Choroid plexus epithelial cell (primary cell): ENCODE data around the gene AHNAK.
"Not testable (repeated sequence)": the region's sequence is repeated elsewhere in the genome, so short reads cannot be mapped to it uniquely, and the experiment has no call there.

Experiments
- DNase-seq: peaks from one replicate; pipeline ENCODE4 v3.0.0-alpha.2; 2010; ENCODE audit warnings: low read depth
- H3K4me3 ChIP-seq: 2 replicates; pipeline ENCODE4 v1.5.1; 2011; ENCODE audit warnings: low read depth, mild to moderate bottlenecking, control low read depth, low read length, moderate library complexity
- TF ChIP-seq, protein P1 (sequence below): conservative IDR thresholded peaks from 2 replicates; pipeline ENCODE4 v1.5.1; 2011; ENCODE audit warnings: low read depth, mild to moderate bottlenecking, control low read depth, inconsistent platforms, low read length, moderate library complexity

The AHNAK gene

DNA sequence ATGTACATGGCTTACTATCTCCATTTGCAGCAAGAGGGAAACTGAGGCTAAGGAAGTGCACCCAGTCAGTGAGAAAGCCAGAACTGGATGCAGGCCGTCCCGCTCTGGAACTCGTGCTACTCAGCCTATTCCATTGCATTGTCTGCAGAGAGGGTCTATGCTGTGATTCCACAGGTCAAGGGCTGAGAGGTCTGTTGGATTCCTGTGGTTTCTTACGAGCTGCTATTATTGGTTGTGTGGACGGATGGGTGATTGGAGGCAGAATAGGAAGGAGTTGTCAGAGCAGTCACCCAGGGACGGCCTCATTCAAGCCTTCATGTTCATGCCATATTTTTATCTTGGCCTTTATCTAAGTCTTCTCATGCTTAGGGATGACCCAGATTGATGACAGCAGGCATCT, 94.3 kb downstream of the AHNAK start:
- no peak overlapping the region for H3K4me3 ChIP-seq
- DNase-seq, result no peak
- TF ChIP-seq, protein P1, sequence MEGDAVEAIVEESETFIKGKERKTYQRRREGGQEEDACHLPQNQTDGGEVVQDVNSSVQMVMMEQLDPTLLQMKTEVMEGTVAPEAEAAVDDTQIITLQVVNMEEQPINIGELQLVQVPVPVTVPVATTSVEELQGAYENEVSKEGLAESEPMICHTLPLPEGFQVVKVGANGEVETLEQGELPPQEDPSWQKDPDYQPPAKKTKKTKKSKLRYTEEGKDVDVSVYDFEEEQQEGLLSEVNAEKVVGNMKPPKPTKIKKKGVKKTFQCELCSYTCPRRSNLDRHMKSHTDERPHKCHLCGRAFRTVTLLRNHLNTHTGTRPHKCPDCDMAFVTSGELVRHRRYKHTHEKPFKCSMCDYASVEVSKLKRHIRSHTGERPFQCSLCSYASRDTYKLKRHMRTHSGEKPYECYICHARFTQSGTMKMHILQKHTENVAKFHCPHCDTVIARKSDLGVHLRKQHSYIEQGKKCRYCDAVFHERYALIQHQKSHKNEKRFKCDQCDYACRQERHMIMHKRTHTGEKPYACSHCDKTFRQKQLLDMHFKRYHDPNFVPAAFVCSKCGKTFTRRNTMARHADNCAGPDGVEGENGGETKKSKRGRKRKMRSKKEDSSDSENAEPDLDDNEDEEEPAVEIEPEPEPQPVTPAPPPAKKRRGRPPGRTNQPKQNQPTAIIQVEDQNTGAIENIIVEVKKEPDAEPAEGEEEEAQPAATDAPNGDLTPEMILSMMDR, result no peak

DNA sequence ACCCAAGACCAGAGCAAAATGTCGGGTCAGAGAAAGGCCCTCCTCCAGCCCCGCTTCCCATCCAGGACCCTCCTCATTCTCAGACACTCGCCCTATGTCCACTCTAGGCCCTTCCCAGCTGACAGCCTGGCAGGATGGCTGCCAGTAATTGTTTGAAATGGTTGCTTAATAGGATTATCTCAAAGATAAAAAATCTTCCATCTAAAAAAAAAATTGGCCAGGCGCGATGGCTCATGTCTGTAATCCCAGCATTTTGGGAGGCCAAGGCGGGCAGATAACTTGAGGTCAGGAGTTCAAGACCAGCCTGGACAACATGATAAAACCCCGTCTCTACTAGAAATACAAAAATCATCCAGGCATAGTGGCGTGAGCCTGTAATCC, 95.4 kb downstream of the AHNAK start:
- TF ChIP-seq, protein P1, result no peak
- H3K4me3 ChIP-seq, result no peak overlapping the region
- no peak for DNase-seq

DNA sequence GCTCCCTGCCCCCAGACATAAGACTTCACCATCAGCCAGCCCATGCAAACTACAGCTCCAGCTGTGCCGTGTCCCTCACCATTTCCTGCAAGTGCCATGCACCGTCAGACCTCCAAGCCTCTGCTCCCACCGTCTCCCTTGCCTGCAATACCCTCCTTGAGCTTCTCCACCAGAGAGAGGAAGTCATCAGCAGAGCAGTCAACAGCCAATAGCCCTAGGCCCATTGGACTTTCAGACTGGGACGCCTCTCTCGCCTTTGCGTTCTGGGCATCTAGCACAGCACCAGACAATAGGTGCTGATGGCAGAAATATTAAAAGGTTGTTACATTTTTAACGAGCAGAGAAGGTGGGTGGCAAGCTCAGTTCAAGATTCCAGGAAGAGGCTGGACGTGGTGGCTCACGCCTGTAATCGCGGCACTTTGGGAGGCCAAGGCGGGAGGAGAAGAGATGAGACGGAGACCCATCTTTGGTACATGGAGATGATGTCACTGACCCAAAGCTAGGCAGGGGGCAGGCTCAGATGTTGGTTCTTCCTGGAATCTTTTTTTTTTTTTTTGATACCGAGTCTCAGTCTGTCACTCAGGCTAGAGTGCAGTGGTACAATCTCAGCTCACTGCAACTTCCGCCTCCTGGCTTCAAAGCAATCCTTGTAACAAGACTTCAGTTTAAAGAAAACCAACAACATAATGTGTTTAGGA, 95.9 kb downstream of the AHNAK start:
- no peak overlapping the region for H3K4me3 ChIP-seq
- DNase-seq, result no peak

DNA sequence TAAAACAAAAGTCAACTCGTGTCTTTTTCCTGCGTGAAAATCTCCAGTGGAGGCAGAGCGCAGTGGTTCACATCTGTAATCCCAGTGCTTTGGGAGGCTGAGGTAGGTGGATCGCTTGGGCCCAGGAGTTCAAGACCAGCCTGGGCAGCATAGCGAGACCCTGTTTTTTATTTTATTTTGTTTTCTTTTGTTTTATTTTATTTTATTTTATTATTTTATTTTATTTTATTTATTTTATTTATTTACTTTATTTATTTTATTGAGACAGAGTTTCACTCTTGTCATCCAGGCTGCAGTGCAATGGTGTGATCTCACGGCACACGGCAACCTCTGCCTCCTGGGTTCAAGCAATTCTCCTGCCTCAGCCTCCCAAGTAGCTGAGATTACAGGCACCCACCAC, 96.7 kb downstream of the AHNAK start:
- H3K4me3 ChIP-seq, DNase-seq: not testable (repeated sequence)

More for the DNA sequence above, 95.9 kb downstream of the AHNAK start:
- TF ChIP-seq, protein P1, result no peak

DNA sequence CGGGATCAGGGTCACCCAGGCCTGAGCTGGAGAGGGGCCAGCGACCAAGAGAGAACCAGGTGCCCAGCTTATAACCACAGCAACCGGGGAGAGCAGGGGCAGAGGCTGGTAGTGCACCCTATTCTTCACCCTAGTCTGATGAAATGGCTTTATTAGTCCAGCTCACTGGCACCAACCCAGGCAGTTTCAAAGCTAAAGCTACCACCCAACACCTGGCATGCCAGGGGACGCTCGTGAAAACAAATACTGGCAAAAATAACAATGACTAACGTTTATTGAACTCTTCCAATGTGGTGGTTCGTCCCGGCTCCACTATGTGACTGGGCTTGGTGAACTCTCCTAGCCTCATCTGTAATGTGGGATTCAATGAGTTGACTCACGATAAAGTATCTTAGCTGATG, 97.2 kb downstream of the AHNAK start:
- DNase-seq, result no peak
- TF ChIP-seq, protein P1, result no peak
- no peak overlapping the region for H3K4me3 ChIP-seq

DNA sequence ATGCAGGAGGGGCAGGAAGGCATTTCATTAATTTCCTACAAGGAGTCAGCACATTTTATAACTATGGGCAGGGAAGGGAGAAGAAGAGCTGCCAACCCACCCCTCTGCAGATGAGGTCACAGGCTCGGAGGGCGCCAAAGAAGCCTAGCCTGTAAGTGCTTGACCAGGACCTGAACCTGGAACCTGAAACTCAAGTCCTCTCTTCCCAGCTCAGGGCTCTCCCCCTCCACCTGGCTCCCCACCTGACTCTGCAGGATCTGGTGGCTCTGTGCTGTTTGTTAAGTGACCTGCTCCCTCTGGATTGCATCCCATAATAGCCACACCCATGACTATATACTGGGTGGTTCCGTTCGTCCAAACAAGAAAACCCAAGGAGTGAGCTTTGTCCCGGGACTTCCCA, 100.5 kb downstream of the AHNAK start:
- no peak for DNase-seq
- TF ChIP-seq, protein P1, result no peak
- no peak overlapping the region for H3K4me3 ChIP-seq

DNA sequence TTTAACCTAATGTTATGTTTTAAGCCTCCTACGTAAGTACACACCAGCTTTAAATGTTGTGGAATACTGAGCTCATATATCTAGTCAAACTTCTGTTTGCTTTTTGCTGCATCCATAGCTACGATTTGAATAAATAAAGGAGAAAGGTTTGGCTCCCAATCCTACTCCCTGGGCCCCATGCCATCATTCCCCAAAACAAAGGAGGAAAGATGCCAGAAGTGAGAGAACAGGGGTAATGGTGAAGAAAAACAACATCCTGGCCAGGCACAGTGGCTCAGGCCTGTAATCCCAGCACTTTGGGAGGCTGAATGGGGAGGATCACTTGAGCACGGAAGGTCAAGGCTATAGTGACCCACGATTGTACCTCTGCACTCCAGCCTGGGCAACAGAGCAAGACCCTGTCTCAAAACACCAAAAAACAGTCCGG, 101.3 kb downstream of the AHNAK start:
- no peak overlapping the region for H3K4me3 ChIP-seq
- TF ChIP-seq, protein P1, result no peak
- DNase-seq, result no peak

DNA sequence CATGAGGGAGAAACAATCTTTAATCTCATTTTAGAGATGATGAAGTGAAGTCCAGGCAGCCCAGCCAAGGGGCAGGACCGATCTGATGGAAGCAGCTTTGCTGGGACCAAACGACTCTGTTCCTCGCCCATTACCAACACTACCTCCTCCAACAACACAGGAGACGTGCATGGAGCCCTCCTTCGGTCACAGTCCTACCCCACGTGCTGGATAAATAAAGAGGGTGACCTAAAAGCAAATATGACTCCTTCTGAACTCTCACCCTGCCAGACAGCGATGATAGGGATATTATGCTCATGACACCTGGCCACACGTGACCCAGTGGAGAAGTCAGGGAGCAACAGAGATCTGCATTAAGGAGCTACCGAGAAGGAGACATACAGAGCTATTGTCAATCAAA, 101.8 kb downstream of the AHNAK start:
- H3K4me3 ChIP-seq, result peak overlapping the region; percentile 49
- no peak for DNase-seq
- TF ChIP-seq, protein P1, result no peak
